NCI-H146 treated with DMSO at 0.1 percent for 48 hours (cell line): ENCODE measurements around the gene SLC16A12.

Experiments
- DNase-seq: peaks from one replicate; lab custom pipeline; 2025; ENCODE audit not compliant: unreplicated experiment; lab: John Stamatoyannopoulos, UW

SLC16A12 gene

DNA sequence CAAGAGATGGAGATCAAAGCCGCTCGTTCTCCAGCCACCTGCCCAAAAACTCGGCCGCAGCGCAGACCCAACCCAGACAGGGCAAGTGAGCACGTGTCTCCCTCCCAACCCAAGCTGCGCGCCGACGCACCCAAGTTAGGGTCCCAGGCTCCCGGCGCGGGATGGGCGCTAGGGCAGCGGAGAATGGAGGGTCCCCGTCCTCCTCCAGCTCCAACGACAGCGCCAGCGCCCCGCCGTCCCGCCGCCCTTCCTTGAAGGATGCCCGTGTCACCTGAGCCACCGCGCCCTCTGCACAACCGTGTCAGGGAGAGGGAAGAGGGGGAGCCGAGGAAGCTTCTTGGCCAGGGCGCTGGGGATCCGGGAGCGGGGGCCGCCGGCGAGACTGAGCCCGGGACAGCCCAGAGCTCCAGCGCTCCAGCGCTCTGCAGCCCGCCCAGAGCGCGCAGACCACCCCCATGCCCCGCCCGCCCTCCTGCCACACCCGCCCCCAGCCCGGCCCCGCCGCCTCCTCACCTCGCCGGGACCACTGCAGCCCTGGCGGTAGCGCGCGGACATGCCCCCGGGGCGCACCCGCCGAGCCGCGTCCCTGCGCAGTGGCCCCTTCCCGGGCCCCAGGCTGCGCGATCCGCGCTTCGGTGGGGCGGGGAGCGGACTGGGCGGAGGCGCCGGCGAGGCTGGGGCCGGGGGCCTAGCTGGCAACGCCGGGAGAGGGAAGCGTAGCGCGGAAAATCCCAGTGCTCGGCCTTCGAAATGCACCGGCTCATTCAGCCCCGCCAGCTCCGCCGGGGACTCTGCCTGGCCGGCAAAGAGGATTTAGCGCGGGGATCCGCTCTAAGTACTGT, at the start of gene SLC16A12:
SLC16A12 (minus strand) TSS at position 424 of the 842 bp plus-strand sequence. CDS start 73,016 bp downstream, outside the sequence.
- no peak for DNase-seq

DNA sequence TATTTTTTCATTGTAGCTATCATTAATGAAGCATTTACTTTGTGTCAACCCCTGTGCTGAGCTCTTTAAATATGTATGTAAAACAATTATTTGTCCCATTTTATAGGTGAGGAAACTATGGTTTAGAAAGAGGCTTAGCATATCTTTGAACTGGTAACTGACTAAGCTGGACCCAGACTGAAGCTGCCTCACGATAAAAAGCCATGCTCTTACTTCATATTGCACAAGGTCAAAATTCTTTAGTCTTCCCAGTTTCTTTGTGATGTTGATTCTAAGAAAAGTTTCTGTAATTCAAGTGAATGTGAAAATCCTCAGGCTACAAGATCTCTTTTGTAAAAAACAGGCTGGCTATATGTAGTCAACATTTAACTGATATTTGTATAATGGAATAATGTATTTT, 46.6 kb upstream of the SLC16A12 start:
- no peak for DNase-seq

DNA sequence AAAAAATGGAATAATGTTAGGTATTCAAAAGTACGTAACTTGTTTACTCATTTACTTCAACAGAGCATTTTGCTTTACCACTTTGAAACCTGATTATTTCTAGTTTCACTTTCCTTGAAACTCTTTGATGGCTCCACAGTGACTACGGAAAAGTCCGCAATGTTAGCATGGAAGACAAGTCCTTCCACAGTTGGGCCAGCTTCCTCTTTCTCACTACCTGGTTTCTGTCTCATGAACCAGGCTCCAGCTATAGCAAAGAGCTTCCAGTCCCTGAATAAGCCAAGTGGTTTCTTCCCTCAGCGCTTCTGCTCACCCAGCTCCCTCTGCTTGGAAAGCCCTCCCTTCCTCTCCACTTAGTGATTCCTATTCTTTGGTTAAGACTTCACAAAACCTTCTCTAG, 44.8 kb upstream of the SLC16A12 start:
- no peak for DNase-seq

GRCh38 chr10:89576696-89577095, 41.3 kb upstream of the SLC16A12 start:
- no peak for DNase-seq

DNA sequence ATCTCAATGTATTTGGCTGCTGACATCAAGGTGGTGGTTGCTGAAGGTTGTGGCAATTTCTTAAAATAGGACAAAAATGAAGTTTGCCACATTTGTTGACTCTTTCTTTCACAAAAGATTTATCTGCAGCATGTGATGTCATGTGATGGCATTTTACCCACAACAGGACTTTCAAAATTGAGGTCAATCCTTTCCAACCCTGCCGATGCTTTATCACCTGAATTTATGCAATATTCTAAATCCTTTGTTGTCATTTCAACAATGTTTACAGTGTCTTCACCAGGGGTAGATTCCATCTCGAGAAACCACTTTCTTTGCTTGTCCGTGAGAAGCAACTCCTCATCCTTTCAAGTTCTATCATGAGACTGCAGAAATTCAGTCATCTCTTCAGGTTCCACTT, 40.6 kb upstream of the SLC16A12 start:
- no peak for DNase-seq

DNA sequence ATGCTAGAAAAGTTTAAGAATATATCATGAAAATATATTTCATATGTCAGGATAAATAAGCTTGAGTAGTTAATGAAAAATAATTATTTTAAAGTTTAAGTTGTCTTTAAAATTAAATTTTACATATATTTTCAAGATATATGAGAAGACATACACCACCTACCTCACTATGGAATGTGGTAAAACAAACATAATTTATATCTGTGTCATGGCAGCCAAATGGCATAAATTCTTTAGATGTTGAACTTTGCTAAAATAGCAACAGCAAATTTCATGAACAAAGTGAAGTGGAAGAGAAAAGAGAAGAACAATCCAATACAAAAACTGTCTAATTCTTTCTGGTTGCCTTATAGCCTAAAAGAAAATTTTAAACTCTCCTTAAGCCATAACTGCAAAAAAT, 39.6 kb upstream of the SLC16A12 start:
- DNase-seq = no peak

DNA sequence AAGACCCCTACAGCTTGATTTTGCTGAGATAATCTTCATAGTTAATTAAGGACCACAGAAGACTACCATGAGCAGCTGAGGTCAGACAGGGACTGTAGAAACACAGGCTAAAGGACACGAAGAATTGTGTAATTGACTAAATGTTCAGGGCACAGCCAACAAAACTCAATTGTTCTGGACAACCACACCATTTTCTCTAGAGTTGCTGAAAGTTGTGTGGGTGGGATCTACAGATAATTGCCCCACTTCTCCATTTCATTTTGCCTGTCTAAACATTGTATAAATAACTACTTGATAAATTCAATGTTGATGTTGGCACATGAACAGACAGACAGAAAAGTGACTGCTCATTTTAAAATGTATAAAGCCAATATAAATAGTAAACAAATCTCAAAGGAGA, 39.0 kb upstream of the SLC16A12 start:
- no peak for DNase-seq

GRCh38 chr10:89567576-89568245, 32.3 kb upstream of the SLC16A12 start:
- no peak for DNase-seq

DNA sequence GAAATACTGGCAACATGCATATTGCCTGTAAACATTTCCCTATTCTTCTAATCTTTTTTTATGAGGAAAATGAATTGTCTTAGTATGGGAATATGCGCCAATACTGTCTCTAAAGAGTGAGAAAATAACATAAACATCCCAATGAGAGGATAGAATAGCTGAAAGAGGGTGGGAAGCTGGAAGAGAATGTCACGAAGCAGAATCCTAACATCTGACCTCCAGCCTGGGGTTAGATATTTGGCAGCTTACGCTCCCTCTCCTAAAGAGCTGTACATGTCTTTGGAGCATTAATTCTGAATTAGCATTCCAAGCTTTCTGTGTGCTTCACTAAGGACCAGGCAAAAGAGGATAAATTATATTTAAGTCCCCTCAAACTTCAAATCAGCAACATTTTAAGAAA, 31.6 kb upstream of the SLC16A12 start:
- no peak for DNase-seq

DNA sequence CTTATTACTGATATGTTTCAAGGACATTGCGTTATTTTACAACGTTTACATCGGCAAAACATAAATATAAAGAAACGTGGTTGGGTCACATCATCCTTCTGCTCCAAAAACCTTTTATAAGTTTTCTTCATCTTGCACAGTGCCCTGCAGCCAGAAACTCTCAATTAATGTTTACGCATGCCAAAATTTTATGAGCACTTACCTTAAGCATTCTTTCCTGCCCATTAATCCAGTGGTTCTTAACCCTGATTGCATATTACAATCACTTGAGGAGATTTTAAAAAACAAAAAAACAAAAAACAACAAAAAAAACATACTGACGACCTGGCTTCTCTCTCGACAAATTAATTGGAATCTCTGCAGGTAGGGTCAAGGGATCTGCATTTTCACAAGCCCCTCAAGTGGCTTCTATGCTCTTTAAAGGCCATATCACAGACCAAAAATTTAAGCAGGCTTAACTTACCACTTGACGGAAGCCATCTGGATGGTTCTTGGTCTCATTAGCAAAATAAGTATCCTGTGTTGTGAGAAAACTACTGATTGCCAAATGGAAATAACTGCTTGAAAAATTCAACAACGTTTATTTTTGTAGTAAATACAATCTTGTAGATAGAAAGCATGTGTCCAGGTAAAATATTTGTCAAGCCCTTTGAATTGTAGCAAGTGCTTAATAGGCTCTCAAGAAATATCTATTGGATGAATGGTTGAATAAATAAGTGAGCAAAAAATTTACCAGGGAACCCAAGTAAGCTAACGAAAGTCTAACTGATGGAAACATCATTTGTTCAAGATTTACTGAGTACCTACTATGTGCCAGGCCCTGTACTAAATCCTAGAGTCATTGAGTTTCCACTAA, 30.9 kb upstream of the SLC16A12 start:
- DNase-seq = no peak

GRCh38 chr10:89565180-89565579, 29.8 kb upstream of the SLC16A12 start:
- DNase-seq = no peak

DNA sequence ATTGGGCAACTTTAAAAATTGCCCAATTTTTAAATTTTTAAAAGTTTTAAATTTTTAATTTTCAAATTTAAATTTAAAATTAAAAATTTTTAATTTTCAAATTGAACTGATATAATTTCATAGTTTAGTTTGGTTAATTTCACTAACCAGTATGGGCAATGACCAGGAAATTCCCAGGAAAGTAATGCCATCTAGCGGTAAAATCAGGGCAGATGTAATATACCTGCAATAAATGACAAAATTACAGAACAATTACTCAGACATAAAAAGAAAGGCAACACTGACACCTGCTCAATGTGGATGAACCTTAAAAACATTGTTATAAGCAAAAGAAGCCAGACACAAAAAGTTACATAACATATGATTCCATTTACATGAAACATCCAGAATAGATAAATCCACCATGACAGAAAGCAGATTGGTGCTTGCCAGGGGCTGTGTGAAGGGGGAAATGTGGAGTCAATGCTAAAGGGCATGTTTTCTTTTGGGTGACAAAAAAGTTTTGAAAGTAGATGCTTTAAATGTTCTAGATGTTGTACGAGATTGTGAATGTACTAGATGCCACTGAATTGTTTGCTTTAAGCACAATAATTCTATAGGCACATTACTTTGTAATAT, 28.6 kb upstream of the SLC16A12 start:
- DNase-seq = peak; percentile 56

GRCh38 chr10:89563311-89563710, 27.9 kb upstream of the SLC16A12 start:
- DNase-seq = no peak

DNA sequence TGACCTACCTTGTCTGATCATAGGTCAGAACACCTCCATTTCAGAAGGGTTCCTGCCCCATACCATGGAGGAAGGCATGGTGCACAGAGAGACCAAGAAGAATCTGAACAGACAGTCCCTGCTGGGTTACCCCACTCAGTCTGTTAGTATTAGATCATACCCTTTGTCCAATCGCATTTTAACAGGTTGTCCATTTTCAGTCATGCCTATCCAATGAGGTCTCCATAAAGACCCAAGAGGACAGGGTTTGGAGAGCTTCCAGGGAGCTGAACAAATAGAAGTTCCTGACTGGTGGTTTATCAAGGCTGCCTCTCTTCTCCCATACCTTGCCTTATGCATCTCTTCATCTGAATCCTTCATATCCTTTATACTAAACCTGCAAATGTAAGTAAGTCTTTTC, 21.2 kb upstream of the SLC16A12 start:
- DNase-seq = no peak

- DNase-seq = no peak
Measured at GRCh38 chr10:89555688-89556445, 20.5 kb upstream of the SLC16A12 start.

DNA sequence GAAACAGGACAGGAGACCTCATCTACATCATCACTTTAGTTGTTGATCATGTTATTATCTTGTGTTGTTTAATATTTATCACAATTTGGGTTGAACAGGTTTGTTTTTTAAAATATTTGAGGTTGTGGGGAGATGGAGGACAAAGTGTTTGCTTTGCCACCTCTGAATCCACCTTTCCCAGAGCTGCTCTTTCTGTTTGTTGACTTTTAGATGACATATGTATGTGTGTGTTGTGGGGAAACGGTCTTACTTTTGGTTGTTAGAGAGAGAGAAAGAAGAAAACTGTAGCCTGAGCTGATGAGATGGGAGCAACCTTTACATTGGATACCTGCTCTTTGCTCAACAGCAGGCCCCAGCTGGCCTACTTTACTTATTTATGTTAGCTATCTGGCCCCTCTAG, 19.0 kb upstream of the SLC16A12 start:
- no peak for DNase-seq

DNA sequence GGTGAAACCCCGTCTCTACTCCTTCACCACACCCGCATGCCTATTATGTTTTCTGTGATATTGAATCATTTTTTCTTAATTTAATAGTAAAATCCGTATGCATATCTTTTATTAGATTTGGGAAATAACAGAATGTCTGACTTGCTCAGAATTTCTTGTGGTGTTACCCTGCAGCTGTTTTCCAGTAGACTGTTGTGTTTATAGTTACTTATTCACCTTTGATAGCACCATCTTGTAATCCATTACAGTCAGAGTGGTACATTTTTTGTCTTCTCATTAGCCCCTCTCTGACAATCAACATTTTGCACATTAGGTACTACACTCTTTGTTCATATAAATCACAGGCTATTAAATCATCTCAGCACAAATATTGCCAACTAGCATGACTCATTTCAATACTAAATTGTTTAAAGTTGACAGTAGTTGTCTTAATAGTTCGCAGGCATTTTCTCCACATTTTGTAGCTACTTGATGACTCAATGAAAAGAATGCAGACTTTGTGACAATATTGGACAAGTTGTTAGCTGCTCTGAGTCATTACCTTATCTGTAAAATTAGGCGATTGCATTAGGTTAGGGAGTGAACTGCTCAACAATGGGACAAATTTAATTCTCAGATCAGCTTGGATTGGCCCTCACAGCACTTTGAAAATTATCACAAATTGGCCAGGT, 17.8 kb upstream of the SLC16A12 start:
- no peak for DNase-seq

GRCh38 chr10:89552213-89552612, 16.8 kb upstream of the SLC16A12 start:
- DNase-seq = no peak

- DNase-seq = no peak
Measured at GRCh38 chr10:89550509-89550908, 15.1 kb upstream of the SLC16A12 start.

DNA sequence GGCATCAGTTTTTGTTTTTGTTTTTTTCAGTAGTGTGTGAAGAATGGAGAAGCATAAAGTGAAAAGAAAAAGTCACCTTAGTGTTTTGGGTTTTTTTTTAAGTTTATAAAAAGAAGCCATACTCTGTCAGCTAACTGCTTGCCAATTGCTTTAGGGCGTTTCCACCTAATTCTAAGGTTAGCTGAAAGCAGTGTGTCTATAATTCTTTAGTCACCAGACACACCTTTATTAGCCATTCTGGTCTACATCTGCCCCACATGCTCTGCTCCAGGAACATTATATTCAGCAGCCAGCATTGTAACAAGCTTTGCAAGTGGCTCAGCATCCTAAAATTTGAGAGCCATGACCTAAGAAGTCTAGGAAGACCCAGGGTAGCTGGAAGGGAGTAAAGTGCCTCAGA, 14.1 kb upstream of the SLC16A12 start:
- no peak for DNase-seq
